ENCODE data around the gene KLF7. TPM values are rescaled to one million over a fixed set of nuclear protein-coding genes. Genes with fewer than 3 reads are reported as not detected.
A peak's percentile ranks its signal among the peaks of the same experiment; 100 is the strongest.

Gene KLF7
- total RNA-seq, 1 donor from 2014 or later, result 35.8 TPM

GRCh38 chr2:207073801-207074678 lies 91.7 kb downstream of the KLF7 start:
- ATAC-seq (ENCODE audit: low read depth) (peak; percentile 11), DNase-seq (no peak)
- no peaks in the 10 kb centered on the region for H3K9me3 Mint-ChIP-seq
- intact Hi-C loops (cut with micrococcal nuclease), result loop anchor here (5.0 kb wide), 1 partner anchor 93 kb away; the partner anchor contains the start of gene KLF7
- peaks cover 34% of the 10 kb centered on the region for H3K4me1 Mint-ChIP-seq
- no peak for TF ChIP-seq CTCF (IDR thresholded peaks at IDR 0.05)
- CTCF ChIA-PET, result interaction anchor here (1.0 to 1.2 kb wide), 3 partner anchors 15 to 399 kb away, joined by 3 read pairs; no protein-coding TSS in a partner anchor
- H3K36me3 Mint-ChIP-seq (ENCODE audit: low read depth), result peaks cover 11% of the 10 kb centered on the region
- no peak overlapping the region for H3K27ac Mint-ChIP-seq
- POLR2A ChIA-PET, result interaction anchor here (1.6 kb wide), 1 partner anchor 92 kb away, joined by 4 read pairs; the partner anchor contains the start of gene KLF7
- H3K4me3 Mint-ChIP-seq, result peak overlapping the region; percentile 33
- peaks cover 4% of the 10 kb centered on the region for H3K27me3 Mint-ChIP-seq

- ATAC-seq (ENCODE audit: low read depth) (no peak), DNase-seq (no peak)
- H3K4me3 Mint-ChIP-seq, result no peak overlapping the region
- H3K4me1 Mint-ChIP-seq, result peaks cover 34% of the 10 kb centered on the region
- no peaks in the 10 kb centered on the region for H3K9me3 Mint-ChIP-seq
- peaks cover 6% of the 10 kb centered on the region for H3K36me3 Mint-ChIP-seq (ENCODE audit: low read depth)
- H3K27ac Mint-ChIP-seq, result no peak overlapping the region
- peaks cover 4% of the 10 kb centered on the region for H3K27me3 Mint-ChIP-seq
- ChIA-PET POLR2A (interaction anchor here (1.6 kb wide), 1 partner anchor 93 kb away, joined by 4 read pairs; the partner anchor contains the start of gene KLF7), CTCF (interaction anchor here (1.0 to 1.2 kb wide), 3 partner anchors 15 to 399 kb away, joined by 3 read pairs; no protein-coding TSS in a partner anchor)
- TF ChIP-seq CTCF (IDR thresholded peaks at IDR 0.05), result no peak
- intact Hi-C loops (cut with micrococcal nuclease), result loop anchor here (5.0 kb wide), 1 partner anchor 94 kb away; the partner anchor contains the start of gene KLF7
Measured at GRCh38 chr2:207073412-207073800, 92.3 kb downstream of the KLF7 start.

GRCh38 chr2:207072571-207072970 lies 93.2 kb downstream of the KLF7 start:
- no peak for TF ChIP-seq CTCF (IDR thresholded peaks at IDR 0.05)
- peaks cover 4% of the 10 kb centered on the region for H3K27me3 Mint-ChIP-seq
- peaks cover 34% of the 10 kb centered on the region for H3K4me1 Mint-ChIP-seq
- CTCF ChIA-PET, result no interaction called here
- intact Hi-C loops (cut with micrococcal nuclease), result loop anchor here (5.0 kb wide), 1 partner anchor 95 kb away; the partner anchor contains the start of gene KLF7
- no peak overlapping the region for H3K4me3 Mint-ChIP-seq
- no peak overlapping the region for H3K27ac Mint-ChIP-seq
- no peak for DNase-seq
- peaks cover 3% of the 10 kb centered on the region for H3K36me3 Mint-ChIP-seq (ENCODE audit: low read depth)
- H3K9me3 Mint-ChIP-seq, result no peaks in the 10 kb centered on the region
- POLR2A ChIA-PET, result no interaction called here
- no peak for ATAC-seq (ENCODE audit: low read depth)

GRCh38 chr2:207071820-207072219 lies 93.9 kb downstream of the KLF7 start:
- ChIA-PET POLR2A (no interaction called here), CTCF (no interaction called here)
- Mint-ChIP-seq H3K36me3 (ENCODE audit: low read depth) (peaks cover 3% of the 10 kb centered on the region), H3K9me3 (no peaks in the 10 kb centered on the region), H3K4me3 (no peak overlapping the region), H3K27ac (no peak overlapping the region), H3K4me1 (peaks cover 34% of the 10 kb centered on the region), H3K27me3 (peaks cover 4% of the 10 kb centered on the region)
- no peak for TF ChIP-seq CTCF (IDR thresholded peaks at IDR 0.05)
- DNase-seq (no peak), ATAC-seq (ENCODE audit: low read depth) (peak; percentile 80)
- intact Hi-C loops (cut with micrococcal nuclease), result loop anchor here (5.0 kb wide), 1 partner anchor 95 kb away; the partner anchor contains the start of gene KLF7

- ChIA-PET CTCF (no interaction called here), POLR2A (no interaction called here)
- Mint-ChIP-seq H3K9me3 (no peaks in the 10 kb centered on the region), H3K4me1 (peaks cover 10% of the 10 kb centered on the region), H3K27ac (no peak overlapping the region), H3K4me3 (no peak overlapping the region), H3K36me3 (ENCODE audit: low read depth) (no peaks in the 10 kb centered on the region), H3K27me3 (peaks cover 4% of the 10 kb centered on the region)
- DNase-seq, result no peak
- TF ChIP-seq CTCF (IDR thresholded peaks at IDR 0.05), result no peak
- no peak for ATAC-seq (ENCODE audit: low read depth)
- intact Hi-C loops (cut with micrococcal nuclease), result no loop called here
Measured at GRCh38 chr2:207067473-207067872, 98.3 kb downstream of the KLF7 start.

Data from activated B cell treated with CpG ODN at 0.5 μM for 24 hours (primary cell).